ENCODE data around the gene SLC13A4.

DNA sequence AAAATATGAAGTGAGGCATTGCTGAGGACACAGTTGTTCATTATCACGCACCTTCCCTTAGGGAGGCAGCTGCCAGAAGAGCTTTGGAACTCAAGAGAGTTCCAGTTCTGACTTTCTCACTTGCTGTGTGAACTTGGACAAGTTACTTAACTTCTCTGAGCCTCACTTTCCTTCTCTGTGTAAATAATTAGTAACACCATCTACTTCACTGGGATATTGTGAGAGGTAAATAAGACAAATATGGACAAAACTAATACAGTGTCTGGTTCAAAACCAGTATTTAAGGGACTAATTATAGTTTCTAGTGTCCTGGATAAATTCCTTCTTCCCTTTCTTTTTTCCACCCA lies 6.3 kb upstream of the SLC13A4 start:
- no peak for TF ChIP-seq POLR2AphosphoS5 (IDR thresholded peaks at IDR 0.05; ENCODE audit: low read depth, low read length)
- TF ChIP-seq, protein P1, sequence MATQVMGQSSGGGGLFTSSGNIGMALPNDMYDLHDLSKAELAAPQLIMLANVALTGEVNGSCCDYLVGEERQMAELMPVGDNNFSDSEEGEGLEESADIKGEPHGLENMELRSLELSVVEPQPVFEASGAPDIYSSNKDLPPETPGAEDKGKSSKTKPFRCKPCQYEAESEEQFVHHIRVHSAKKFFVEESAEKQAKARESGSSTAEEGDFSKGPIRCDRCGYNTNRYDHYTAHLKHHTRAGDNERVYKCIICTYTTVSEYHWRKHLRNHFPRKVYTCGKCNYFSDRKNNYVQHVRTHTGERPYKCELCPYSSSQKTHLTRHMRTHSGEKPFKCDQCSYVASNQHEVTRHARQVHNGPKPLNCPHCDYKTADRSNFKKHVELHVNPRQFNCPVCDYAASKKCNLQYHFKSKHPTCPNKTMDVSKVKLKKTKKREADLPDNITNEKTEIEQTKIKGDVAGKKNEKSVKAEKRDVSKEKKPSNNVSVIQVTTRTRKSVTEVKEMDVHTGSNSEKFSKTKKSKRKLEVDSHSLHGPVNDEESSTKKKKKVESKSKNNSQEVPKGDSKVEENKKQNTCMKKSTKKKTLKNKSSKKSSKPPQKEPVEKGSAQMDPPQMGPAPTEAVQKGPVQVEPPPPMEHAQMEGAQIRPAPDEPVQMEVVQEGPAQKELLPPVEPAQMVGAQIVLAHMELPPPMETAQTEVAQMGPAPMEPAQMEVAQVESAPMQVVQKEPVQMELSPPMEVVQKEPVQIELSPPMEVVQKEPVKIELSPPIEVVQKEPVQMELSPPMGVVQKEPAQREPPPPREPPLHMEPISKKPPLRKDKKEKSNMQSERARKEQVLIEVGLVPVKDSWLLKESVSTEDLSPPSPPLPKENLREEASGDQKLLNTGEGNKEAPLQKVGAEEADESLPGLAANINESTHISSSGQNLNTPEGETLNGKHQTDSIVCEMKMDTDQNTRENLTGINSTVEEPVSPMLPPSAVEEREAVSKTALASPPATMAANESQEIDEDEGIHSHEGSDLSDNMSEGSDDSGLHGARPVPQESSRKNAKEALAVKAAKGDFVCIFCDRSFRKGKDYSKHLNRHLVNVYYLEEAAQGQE (IDR thresholded peaks at IDR 0.05; ENCODE audit: insufficient read depth in 1 of 2, low read depth in 2 of 2, low read length in 2 of 2), result no peak
